ENCODE results near the gene LARGE2.
A peak's percentile ranks its signal among the peaks of the same experiment; 100 is the strongest.
"Not testable (repeated sequence)": the region's sequence is repeated elsewhere in the genome, so short reads cannot be mapped to it uniquely, and the experiment has no call there.

LARGE2 gene

GRCh38 chr11:45895553-45896259, 26.8 kb upstream of the LARGE2 start:
- no peak for DNase-seq (ENCODE audit: low read depth in 1 of 2, low spot score in 1 of 2)

GRCh38 chr11:45896422-45896984, 26.0 kb upstream of the LARGE2 start:
- DNase-seq (ENCODE audit: low read depth in 1 of 2, low spot score in 1 of 2) = no peak

GRCh38 chr11:45897556-45897955, 24.9 kb upstream of the LARGE2 start:
- no peak for DNase-seq (ENCODE audit: low read depth in 1 of 2, low spot score in 1 of 2)

GRCh38 chr11:45899086-45899447, 23.4 kb upstream of the LARGE2 start:
- no peak for DNase-seq (ENCODE audit: low read depth in 1 of 2, low spot score in 1 of 2)

GRCh38 chr11:45899448-45900174, 22.8 kb upstream of the LARGE2 start:
- peak in 1 of 2 donors; percentile 41 for DNase-seq (ENCODE audit: low read depth in 1 of 2, low spot score in 1 of 2)

- DNase-seq (ENCODE audit: low read depth in 1 of 2, low spot score in 1 of 2) = not testable (repeated sequence)
Observed at GRCh38 chr11:45900175-45900800, 22.2 kb upstream of the LARGE2 start.

- DNase-seq (ENCODE audit: low read depth in 1 of 2, low spot score in 1 of 2) = no peak
Observed at GRCh38 chr11:45900916-45901617, 21.4 kb upstream of the LARGE2 start.

- no peak for DNase-seq (ENCODE audit: low read depth in 1 of 2, low spot score in 1 of 2)
Observed at GRCh38 chr11:45901626-45902025, 20.8 kb upstream of the LARGE2 start.

- no peak for DNase-seq (ENCODE audit: low read depth in 1 of 2, low spot score in 1 of 2)
Observed at GRCh38 chr11:45902452-45903380, 19.7 kb upstream of the LARGE2 start.

- no peak for DNase-seq (ENCODE audit: low read depth in 1 of 2, low spot score in 1 of 2)
Observed at GRCh38 chr11:45904309-45904915, 18.0 kb upstream of the LARGE2 start.

GRCh38 chr11:45905095-45905494, 17.4 kb upstream of the LARGE2 start:
- DNase-seq (ENCODE audit: low read depth in 1 of 2, low spot score in 1 of 2) = no peak

- not testable (repeated sequence) for DNase-seq (ENCODE audit: low read depth in 1 of 2, low spot score in 1 of 2)
Observed at GRCh38 chr11:45905576-45905975, 16.9 kb upstream of the LARGE2 start.

GRCh38 chr11:45906096-45906682, 16.3 kb upstream of the LARGE2 start:
- no peak for DNase-seq (ENCODE audit: low read depth in 1 of 2, low spot score in 1 of 2)

- DNase-seq (ENCODE audit: low read depth in 1 of 2, low spot score in 1 of 2) = no peak
Observed at GRCh38 chr11:45906965-45907611, 15.4 kb upstream of the LARGE2 start, which contains the start of gene FREY1. Gene FREY1, minus strand, starts transcription at chr11:45907271. Its CDS starts 26 bp downstream, at chr11:45907245.

- no peak for DNase-seq (ENCODE audit: low read depth in 1 of 2, low spot score in 1 of 2)
Observed at GRCh38 chr11:45907911-45908370, 14.5 kb upstream of the LARGE2 start.

- no peak for DNase-seq (ENCODE audit: low read depth in 1 of 2, low spot score in 1 of 2)
Observed at GRCh38 chr11:45909594-45910475, 12.6 kb upstream of the LARGE2 start.

GRCh38 chr11:45910623-45911022, 11.8 kb upstream of the LARGE2 start:
- DNase-seq (ENCODE audit: low read depth in 1 of 2, low spot score in 1 of 2) = no peak

- DNase-seq (ENCODE audit: low read depth in 1 of 2, low spot score in 1 of 2) = no peak
Observed at GRCh38 chr11:45913514-45913913, 8.9 kb upstream of the LARGE2 start.

Measured in stimulated activated CD4-positive, alpha-beta T cell treated with anti-CD3 and anti-CD28 coated beads, Interleukin-15, amount 100 ng/mL, for 1 hour (primary cell).